Omental fat pad (tissue), 4 donors: Measurements from ENCODE around the gene TMEM120B. TPM values are rescaled to one million over a fixed set of nuclear protein-coding genes. Genes with fewer than 3 reads are reported as not detected.
"Not testable (repeated sequence)": the region's sequence is repeated elsewhere in the genome, so short reads cannot be mapped to it uniquely, and the experiment has no call there.

Source experiments
- ATAC-seq: fragments of 150-250 bp; one replicate; pipeline ENCODE4 v1.9.1; 2016; ENCODE audit warnings: mild to moderate bottlenecking, moderate library complexity; ENCODE audit not compliant: low FRiP score
- DNase-seq: peaks from one replicate; pipeline ENCODE4 v3.0.0-alpha.2; 2019; ENCODE audit warnings: low spot score
- total RNA-seq, 4 donors: library from RNA; depleted of rRNA; stranded (reverse); fragments of >200 nt; gene quantifications; one replicate each; pipeline ENCODE4 v1.1.0, GENCODE V29; 2016
- TF ChIP-seq, protein P1 (sequence below), 3 donors: fragments of 450-650 bp; IDR thresholded peaks; one replicate each; pipeline ENCODE4 v1.5.1; 2016 to 2017; ENCODE audit warnings: antibody characterized with exemption in 3 of 3, mild to moderate bottlenecking in 3 of 3, moderate library complexity in 2 of 3

The TMEM120B gene
- total RNA-seq, 4 donors from 2014 or later = 4.9 to 10.7 (median 5.7) TPM

DNA sequence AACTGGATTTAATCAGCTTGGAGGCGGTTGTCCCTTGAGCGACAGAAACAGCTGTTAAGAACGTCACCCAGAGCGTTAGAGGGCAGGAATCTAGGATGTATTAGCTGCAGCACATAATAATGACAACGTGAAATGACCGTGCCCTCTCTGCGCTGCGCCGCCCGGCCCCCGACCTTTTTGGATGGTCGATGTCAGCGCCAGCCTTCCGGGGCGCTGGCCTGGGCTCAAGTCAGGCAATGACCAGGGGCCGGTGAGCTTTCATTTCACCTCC, 427 bp upstream of the TMEM120B start:
- ATAC-seq (peak; percentile 32), DNase-seq (no peak)
- TF ChIP-seq, protein P1, sequence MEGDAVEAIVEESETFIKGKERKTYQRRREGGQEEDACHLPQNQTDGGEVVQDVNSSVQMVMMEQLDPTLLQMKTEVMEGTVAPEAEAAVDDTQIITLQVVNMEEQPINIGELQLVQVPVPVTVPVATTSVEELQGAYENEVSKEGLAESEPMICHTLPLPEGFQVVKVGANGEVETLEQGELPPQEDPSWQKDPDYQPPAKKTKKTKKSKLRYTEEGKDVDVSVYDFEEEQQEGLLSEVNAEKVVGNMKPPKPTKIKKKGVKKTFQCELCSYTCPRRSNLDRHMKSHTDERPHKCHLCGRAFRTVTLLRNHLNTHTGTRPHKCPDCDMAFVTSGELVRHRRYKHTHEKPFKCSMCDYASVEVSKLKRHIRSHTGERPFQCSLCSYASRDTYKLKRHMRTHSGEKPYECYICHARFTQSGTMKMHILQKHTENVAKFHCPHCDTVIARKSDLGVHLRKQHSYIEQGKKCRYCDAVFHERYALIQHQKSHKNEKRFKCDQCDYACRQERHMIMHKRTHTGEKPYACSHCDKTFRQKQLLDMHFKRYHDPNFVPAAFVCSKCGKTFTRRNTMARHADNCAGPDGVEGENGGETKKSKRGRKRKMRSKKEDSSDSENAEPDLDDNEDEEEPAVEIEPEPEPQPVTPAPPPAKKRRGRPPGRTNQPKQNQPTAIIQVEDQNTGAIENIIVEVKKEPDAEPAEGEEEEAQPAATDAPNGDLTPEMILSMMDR (IDR thresholded peaks at IDR 0.05) = no peak

DNA sequence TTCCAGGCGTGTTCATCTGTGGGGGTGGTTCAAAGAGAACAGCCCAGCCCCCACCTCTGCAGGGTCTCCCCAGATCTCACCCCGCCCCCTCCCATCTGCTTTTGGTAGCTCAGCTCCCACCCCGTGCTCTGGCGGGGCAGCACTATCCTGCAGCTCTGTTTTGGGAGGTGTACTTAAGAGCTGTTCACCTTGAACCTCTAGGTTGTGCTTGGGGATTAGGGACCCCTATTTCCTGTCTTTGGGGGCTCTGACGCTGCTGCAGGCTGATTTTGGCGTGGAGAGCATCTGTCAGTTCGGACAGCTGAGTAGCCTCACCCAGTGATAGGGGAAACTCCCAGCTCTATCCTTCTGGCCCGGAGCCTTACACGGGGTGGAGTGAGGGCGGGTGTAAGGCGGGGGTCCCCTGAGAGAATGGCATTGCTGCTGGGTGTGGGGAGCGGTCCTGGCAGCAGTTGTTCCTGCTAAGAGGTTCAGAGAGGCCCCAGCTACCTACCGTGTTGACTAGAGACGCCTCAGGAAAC, 765 bp downstream of the TMEM120B start:
- TF ChIP-seq, protein P1 (IDR thresholded peaks at IDR 0.05) = no peak
- DNase-seq (no peak), ATAC-seq (peak; percentile 34)

DNA sequence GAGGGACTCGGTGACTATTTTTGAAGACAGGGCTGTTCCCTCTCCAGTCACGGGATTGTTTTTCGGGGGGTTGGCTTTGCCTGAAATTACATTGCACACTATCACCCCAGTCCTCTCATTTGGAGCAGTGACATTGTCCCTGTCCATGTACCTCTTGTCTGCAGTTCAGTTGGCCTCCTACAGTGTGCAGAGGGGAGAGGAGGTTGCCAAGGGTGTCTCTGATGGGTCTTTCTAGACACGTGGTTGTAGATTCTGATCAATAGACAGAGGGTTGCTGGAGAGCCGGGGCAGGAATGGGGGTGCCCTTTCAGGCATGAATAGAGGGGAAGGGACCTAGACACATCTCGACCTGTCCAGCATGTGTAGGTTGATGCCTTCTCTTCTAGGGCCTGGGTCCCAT, 1.2 kb downstream of the TMEM120B start:
- DNase-seq = no peak
- TF ChIP-seq, protein P1 (IDR thresholded peaks at IDR 0.05) = no peak
- ATAC-seq = no peak

DNA sequence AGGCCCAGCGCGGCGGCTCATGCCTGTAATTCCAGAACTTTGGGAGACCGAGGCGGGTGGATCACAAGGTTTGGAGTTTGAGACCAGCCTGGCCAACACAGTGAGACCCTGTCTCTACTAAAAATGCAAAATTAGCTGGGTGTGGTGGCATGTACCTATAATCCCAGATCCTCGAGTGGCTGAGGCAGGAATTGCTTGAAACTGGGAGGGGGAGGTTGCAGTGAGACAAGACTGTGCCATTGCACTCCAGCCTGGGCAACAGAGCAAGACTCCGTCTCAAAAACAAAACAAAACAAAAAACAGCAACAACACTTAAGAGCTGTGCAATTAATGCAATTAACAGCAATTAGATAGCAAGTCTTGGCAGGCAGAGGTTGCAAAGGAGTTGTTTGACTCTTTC, 2.5 kb downstream of the TMEM120B start:
- not testable (repeated sequence) for DNase-seq, ATAC-seq

DNA sequence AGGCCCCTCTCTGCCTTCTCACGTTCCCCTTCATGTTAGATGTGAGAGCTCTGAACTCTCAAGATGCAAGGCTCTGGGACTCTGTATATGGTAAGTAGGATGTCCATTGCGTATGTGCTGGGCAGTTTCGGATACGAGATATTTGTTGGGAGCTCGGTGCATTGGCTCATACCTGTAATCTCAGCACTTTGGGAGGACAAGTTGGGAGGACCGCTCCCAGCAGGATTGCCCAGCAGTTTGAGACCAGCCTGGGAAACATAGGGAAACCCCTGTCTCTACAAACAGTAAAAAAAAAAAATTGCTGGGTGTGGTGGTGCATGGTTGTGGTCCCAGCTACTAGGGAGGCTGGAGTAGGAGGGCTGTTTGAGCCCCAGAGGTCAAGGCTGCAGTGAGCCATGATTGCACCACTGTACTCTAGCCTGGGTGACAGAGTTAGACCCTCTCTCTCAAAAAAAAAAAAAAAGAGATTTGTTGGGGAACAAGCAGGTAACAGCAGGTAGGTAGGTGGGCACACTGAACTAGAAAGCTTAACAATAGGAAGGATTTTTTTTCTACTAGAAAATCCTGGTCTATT, 3.4 kb downstream of the TMEM120B start:
- DNase-seq (no peak), ATAC-seq (no peak)
- TF ChIP-seq, protein P1 (IDR thresholded peaks at IDR 0.05) = no peak

DNA sequence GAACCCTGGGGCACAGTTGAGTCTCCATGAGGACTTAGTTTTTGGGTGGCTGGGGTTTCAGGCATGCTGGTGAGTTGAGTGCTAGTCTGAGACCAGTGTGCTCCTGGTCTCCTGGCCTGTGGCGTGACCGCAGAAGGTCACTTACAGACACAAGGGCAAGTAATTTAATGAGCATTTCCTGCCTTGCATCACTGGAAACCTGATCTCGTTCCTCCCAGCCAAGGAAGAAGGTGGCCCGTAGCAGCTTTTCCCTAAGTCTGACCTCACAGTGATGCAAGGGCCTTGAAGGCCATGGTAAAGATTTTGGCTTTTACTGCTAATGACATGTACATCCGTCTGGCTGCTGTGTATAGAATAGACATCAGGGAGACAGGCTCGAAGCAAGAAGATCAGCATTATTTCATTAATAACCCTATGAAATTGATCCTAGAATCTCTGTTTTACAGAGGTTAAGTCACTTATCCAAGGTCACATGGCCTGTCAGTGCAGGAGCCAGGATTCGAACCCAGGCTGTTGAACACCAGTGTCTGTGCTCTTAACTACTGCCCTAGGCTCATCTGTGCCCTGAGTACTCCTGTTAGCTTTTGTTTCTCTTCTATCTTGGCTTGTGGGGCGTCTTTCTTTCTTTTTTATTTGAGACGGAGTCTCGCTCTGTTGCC, 4.6 kb downstream of the TMEM120B start:
- TF ChIP-seq, protein P1 (IDR thresholded peaks at IDR 0.05) = no peak
- DNase-seq (no peak), ATAC-seq (no peak)

DNA sequence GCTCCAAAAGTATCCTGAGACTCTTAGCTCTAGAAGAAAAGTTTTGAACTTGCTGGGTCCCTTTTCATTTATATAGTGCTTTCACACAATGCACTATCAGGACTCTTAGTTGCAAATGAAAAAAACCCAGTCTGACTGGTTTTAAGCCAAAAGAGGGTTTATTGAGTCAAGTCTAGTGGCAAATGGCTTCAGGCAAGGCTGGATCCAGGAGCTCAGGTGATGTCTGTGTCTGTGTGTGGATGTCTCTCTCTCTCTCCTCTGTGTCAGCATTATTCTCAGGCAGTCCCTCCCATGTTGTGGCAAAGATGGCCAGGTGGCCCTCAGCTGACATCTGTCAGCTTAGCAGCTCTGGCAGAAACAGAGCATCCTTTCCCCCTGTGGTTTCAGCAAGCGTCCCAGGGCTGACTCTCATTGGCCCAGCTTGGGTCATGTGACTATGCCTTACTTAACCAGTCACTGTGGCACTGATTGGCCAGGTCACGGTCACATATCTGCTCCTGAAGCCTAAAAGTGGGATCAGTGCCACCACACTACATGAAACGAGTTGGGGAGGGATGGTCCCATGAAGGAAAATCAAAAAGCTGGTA, 6.2 kb downstream of the TMEM120B start:
- TF ChIP-seq, protein P1 (IDR thresholded peaks at IDR 0.05) = no peak
- no peak for DNase-seq
- no peak for ATAC-seq
